Cerebellar nuclear complex (tissue), 1 donor: ENCODE results near the gene AGPAT3.

Experiments
- DNase-seq, 2 experiments: peaks; one replicate each; lab custom pipeline; 2025; lab: John Stamatoyannopoulos, UW

Gene AGPAT3

DNA sequence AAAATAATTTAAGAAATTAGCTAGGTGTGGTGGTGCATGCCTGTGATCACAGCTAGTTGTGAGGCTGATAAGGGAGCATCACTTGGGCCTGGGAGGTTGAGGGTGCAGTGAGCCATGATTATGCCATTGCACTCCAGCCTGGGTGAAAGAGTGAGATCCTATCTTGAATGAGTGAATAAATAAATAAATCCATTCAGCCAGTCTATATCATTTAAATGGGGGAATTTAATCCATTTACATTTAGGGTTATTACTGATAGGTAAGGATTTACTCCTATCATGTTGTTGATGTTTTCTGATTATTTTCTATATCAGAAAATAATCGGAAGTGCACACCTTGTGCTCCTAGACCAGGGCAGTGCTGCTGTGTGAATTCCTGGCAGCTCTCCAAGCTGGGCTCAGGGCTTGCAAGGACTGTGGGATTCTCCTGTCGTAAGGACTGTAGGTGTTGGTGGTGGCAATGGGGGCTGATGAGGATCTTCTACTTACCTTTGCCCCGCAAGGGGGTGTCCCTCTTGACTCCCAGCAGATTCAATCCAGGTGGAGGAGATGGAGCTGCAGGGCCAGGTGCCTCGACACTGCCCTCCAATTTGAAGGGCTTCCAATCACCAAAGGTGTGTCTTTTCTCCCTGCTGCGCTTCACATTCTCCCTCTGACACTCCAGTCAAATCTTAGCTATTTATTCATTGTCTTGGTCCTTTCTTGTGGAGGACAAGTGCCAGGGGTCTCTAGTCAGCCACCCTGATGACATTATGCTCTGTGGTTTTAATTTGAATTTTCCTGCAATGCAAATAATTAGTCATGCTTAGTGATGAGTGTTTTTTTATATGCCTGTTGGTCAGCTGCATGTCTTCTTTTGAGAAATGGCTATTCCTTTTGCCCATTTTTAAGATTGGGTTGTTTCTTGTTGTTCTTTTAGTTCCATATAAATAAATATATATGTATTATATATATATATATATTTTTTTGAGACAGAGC is 133.0 kb downstream of the AGPAT3 start:
- DNase-seq = no peak

DNA sequence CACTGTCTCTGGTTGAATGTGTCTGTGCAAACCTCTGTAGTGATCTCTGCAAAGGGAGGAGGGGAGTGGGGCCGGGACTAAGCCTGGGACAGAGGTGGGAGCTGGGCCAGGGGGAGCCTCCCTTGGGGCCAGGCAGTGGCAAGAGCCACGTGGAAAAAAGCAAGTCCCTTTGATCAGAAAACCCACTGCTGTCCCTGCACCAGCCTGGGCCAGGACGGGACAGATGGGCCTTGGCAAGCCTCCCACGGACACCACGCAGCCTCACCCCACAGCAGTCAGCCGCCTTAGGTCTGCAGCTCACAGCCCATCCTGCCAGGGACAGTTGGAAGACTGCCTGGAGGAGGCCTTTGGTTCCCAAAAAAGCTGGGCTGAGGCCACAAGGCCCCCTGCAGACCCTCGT is 135.3 kb downstream of the AGPAT3 start:
- DNase-seq = no peak

DNA sequence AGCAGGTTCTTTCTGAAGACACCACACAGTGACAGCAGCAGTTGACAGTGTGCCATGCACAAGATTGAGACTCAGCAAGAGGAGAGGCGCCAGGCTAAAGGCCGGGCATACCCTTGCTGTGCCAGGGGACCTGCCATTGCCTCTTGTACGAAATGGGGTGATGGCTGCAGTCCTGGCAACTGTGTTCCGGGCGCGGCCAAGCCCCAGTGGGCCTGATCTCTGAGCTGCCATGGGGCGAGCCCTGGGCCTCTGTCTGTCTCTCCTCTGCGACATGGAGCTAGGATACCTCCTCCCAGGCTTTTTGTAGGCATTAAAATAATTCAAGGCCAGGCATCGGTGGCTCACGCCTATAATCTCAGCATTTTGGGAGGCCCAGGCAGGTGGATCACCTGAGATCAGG is 137.5 kb downstream of the AGPAT3 start:
- no peak for DNase-seq

DNA sequence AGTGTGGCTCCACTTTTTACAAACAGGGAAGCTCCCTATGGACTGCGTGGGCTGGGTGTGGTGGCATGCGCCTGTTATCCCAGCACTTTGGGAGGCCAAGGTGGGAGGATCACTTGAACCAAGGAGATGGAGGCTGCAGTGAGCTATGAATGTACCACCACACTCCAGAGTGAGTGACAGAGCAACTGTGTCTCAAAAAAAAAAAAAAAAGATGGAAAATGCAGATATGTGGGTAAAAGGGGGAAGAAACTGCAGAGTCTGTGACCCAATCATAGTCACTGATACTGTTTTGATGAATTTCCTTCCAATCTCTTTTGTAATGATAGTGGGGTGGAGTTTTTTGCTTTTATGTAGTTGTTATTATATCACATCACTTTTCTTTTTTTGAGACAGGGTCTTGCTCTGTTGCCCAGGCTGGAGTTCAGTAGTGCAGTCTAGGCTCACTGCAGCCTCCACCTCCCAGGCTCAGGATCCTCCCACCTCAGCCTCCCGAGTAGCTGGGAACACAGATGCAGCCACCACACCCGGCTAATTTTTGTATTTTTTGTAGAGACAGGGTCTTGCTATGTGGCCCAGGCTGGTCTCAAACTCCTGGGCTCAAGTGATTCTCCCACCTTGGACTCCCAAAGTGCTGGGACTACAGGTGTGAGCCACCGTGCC is 138.4 kb downstream of the AGPAT3 start:
- DNase-seq = no peak

DNA sequence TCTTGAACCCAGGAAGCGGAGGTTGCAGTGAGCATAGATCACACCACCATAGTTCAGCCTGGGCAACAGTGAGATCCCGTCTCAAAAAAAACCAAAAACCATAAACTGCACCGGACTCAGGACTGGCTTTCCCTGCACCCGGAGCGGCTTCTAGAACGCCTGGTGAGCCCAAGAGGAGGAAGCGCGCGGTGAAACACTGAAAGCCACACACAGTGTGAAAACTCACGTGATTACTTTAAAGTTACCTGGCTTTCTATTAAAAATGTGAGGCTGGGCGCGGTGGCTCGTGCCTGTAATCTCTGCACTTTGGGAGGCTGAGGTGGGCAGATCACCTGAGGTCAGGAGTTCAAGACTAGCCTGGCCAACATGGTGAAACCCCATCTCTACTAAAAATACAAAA is 140.0 kb downstream of the AGPAT3 start:
- no peak for DNase-seq

DNA sequence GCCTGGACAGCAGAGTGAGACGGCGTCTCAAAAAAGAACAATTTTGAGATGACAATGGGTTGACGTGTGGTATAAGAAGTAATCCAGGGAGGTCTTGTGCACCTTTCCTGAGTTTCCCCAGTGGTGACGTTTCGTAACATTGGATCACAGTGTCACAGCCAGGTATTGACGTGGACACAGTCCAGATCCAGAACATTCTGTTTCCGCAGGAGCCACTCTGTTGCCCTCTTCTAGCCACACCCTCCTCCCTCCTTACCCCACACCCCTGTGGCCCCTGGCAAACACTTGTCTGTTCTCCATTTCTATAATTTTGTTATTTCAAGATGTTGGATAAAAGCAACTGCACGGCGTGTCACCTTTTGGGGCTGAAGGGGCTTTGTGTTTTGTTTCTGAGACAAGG is 140.6 kb downstream of the AGPAT3 start:
- DNase-seq = no peak

DNA sequence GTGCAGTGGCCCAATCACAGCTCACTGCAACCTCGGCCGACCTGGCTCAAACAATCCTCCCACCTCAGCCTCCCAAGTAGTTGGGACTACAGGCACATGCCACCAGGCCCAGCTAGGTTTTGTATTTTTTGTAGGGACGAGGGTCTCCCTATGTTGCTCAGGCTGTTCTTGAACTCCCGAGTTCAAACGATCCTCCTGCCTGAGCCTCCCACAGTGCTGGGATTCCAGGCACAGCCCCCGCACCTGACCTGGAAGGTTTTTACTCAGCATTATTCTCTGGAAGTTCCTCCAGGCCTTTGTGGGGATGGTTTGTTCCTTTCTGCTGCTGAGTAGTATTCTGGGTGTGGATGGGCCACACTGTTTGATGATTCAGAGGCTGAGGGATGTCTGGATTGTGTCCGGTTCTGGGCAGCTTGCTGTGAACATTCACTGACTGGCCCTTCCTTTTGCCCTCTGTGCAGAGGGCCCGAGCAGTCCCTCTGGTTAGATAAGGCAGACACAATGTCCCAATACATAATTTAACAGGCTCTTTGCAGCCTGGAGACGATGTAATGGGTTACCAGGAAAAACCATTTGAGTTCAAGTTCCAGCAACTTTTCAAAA is 141.1 kb downstream of the AGPAT3 start:
- no peak for DNase-seq

DNA sequence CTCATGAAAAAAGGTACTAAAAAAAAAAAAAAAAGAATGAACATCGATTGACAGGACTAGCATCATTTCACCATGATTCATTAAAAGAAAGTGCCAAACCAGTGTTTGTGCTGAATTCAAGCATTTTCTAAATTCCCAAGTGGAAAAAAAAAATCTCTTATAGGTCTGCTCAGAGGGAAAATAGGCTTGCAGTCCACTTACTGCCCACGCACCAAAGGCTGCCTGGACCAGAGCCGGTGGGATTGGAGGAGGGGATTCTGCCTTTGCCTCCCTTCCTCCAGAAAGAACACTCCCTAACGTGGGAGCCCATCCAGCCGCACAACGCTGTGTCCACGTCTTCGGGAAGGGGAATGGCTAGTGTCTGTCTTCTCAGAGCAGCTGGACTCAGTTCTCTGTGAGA is 141.6 kb downstream of the AGPAT3 start:
- DNase-seq = no peak

DNA sequence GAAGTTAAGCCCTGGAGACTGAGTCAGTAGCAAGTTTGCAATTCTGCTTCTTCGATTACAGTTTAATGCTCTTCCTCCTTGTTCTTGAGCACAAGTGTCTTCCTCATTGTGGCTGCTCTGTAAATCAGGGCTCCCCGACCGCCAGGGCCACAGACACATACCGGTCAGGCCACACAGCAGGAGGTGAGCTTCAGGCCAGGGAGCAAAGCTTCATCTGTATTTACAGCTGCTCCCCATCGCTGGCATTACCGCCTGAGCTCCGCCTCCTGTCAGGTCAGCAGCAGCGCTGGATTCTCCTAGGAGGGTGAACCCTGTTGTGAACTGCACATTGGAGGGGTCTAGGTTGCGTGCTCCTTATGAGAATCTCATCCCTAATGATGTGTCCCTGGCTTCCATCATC is 145.4 kb downstream of the AGPAT3 start:
- DNase-seq = no peak

DNA sequence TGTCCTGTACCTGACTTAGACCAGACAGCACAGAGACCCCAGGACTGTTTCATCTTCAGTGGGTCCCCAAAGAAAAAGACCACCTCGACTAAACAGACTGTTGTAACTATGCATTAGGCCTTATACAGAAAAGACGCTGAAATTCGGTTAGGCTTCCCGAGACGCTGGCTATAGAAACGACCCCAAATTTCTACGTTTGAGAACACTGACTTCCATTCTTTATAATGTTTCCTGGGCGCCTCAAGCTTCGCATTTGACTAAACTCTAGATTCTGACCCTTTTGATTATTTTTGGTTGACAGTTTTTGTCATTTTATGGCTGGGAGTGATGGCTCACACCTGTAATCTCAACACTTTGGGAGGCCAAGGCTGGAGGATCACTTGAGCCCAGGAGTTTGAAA is 146.1 kb downstream of the AGPAT3 start:
- DNase-seq = no peak

DNA sequence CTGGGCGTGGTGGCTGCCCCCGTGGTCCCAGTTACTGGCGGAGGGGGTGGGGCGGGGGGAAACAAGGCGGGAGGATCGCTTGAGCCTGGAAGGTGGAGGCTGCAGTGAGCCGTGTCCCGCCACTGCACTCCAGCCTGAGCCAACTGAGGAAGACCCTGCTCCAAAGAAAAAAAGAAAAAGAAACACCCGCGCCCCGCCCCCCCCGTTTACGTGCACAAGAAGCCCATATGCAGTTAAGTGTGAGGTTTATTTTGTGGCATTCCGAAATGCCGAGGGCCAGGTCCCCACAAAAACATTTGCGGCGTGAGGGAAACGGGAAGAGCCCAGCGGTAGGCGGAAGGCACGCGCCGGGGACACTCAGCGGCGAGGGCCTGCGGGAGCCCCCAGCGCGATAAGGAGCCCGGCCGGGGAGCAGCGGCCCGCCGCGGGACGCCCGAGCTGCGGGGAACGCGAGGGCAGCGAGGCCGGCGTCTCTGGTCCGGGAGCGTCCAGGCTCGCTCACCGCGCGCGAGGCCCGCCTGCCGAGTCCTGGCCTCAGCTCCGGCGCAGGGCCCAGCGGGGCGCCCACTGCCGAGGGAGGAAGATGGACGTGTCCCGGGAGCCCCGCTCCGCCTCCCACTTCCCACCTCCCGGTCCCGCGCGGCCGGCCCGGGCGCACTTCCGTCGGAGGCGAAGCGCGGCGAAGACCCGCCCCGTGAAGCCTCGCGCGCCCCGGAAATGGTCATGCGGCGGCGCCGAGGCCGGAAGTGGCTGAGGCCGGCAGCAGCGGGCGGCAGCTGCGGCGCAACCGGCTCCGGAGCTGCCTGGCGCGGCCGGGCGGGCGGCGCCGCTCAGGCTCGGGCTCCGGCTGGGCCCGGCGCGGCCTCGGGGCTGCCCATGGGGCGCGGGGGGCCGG is 146.8 kb downstream of the AGPAT3 start, which contains the start of gene TRAPPC10:
Gene TRAPPC10, plus strand, starts transcription at position 731 of the 895 bp plus-strand sequence. CDS start 185 bp downstream, outside the sequence.
- peak in 1 of 2 experiments; percentile 15 for DNase-seq

DNA sequence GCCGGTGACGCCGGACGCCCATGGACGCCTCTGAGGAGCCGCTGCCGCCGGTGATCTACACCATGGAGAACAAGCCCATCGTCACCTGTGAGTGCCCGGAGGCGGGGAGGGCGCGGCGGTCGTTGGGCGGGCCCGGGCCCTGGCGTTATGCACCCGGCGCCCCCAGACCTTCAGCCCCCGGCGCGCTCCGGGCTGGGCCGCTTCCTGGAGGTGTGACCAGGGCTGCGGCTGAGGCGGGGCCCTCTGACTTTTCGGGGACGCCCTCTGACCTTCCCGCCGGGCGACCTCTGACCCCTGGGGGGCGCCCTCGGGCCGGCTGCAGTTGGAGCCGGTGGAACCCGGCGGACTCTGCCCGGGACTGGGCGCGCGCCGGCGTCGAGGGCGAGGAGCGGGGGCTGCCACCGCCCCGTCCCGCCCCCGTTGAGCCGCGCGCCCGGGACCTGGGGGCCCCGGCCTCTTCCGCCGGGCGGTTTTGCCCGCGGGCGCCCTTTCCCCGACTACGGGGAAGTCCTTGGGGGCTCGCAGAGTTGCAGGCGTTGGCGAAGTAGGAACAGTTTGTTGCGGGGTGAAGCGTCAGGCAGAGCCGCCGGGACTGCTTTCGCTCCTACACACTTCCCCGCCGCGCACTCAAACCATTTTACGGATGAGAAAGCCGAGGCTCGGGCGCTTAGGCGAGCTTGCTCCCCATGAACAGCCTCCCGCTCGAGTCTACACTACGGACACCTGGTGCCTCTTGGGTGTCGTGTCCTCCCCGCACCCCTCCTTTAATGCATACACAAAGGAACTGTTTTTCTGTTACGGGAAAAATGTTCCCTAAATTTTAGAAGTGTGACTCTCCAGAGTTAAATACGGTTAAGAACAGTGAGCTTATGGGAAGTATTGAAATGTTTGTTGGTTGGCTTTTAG is 147.7 kb downstream of the AGPAT3 start:
- no peak for DNase-seq

DNA sequence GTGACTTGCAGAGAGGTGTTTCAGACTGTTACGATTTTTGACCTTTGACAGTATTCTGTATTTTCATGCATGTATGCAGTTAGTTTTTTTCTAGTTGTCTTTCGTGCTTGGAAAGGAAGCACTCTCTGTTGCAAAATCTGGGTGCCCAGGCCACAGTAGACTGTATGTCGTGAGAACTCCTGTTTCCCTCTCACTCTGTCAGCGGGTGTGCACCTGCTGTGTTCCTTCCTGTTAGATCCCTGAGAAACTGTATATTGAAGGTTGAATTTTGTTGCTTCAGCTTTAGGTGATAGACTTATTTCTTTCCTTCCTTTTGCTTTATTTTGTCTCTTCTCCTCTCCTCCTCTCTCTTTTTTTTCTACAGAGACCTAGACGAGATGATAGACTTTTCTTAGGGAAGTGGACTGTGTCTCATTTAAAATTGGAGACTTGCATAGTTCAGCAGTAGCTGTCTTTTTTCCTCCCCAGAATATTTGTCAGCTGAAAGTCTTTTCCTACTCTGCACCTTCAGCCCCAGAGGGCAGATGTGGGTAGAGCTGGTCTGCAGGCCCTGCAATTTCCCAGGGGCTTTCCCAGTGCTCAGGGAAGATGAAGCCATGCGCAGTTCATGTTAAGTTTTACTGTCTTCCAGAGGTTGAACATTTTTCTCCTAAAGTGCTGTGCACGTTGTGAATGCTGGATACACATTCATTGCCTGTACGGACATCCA is 148.5 kb downstream of the AGPAT3 start:
- no peak for DNase-seq

DNA sequence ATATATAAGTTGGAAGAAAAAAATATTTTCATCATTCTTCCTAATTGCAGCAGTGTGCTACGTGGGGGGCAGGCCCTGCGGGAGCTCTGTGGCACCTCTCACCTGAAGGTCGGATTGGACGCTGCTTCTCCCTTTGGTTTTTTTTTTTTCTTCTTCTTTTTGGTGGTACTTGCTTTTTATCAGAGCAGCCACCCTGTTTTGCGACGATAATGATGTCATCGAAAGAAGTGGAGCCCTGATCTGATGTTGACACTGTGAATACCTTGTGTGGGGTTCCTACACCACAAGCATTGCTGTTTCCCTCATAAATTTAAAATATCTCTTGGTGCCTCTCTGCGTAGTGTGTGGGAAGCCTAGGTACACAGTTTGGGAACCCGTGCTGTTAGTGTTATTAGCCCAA is 152.6 kb downstream of the AGPAT3 start:
- DNase-seq = no peak

DNA sequence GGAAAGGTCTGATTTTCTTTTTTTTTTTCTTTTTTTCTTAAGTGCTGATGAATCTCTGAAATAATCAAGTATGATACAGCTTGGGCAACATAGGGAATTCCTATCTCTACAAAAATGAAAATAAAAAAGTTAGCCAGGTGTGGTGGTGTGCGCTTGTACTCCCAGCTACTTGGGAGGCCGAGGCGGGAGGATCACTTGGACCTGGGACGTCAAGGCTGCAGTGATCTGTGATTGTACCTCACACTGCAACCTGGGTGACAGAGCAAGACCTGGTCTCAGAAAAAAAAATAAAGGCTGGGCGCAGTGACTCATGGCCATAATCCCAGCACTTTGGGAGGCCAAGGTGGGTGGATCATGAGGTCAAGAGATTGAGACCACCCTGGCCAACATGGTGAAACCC is 153.1 kb downstream of the AGPAT3 start:
- no peak for DNase-seq

DNA sequence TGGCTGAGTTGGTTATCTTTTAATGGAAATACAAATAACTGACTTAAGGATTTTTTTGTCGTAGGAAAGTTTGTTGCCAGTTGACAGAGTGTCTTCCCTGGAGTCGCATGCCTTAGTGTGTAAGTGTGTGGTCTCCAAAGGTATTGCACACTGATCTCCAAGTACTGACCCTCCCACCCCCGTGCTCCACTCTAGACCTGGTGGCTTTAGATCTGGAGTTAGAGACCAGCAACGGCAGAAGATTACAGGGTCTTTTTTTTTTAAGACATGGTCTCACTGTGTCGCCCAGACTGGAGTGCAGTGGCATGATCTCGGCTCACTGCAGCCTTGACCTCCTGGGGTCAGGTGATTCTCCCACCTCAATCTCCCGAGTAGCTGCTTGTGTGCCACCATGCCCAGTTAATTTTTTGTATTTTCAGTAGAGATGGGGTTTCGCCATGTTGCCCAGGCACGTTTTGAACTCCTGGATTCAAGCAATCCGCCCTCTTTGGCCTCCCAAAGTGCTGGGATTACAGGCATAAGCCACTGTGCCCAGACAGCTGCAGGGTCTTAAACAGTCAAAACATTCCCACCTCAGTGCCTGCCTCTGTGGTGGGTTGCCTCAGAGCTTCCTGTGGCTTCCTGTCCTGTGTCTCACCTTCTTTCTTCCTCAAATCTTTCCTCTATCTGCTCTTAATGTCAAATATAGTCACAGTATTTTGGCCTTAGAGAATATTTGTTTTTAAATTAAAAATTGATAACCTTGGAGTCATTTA is 154.0 kb downstream of the AGPAT3 start:
- DNase-seq = no peak

DNA sequence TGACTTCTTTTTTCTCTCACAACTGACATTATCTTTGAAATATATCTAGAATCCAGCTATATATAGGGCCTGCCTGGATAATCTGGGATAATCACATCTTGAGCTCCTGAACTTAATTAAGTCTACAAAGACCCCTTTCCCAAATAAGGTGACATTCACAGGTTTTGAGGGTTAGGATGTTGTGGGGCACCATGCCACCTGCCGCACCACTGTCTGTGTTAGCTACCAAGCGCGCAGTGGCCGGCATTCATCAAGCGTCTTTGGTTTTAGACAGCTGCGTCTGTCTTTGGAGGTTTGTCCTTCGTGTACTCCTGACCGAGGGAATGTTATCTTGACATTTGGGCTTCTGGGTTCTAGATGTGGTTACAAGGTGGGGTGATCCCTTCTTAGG is 154.5 kb downstream of the AGPAT3 start:
- no peak for DNase-seq

DNA sequence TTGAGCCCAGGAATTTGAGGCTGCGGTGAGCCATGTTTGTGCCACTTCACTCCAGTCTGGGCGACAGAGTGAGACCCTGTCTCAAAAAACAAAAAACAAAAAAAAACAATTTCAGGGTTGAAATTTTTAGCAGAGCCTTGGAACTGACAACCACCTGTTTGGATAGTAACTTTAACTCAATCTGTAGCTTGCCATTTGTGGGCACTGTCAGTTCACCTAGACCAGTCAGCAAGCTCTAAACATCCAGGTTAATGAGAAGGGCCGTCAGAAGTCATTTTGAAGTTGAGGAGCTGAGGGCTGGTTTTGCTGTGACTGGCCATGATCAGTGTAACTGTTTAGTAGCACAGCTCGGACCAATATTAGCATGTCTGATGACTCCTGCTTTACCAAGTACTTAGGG is 155.5 kb downstream of the AGPAT3 start:
- DNase-seq = no peak

DNA sequence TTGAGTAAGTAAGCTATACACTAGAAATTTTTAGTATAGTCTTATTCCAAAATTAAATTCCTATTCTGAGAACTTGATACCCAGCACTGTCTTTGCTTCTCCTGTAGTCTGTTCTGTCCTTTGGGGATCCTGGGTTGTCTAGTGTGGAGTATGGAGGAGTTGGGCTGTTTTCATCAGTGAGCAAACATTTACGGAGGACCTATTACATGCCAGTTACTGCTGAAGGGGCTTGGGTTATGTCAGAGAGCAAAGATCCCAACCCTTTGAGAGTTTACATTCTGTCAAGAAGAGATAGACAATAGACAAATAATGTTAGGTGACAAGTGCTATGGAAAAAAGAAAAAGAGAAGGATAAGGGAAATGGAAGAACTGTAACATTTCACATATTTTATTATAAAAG is 156.0 kb downstream of the AGPAT3 start:
- no peak for DNase-seq
